Activated effector memory CD4-positive, alpha-beta T cell treated with anti-CD3 and anti-CD28 coated beads, Interleukin-2, amount 50 U/mL, for 16 hours (primary cell): ENCODE measurements around the gene KANK2.
"Not testable (repeated sequence)": the region's sequence is repeated elsewhere in the genome, so short reads cannot be mapped to it uniquely, and the experiment has no call there.

Source experiments
- DNase-seq: peaks from one replicate; pipeline ENCODE4 v3.0.0-alpha.2; 2020

KANK2 gene

DNA sequence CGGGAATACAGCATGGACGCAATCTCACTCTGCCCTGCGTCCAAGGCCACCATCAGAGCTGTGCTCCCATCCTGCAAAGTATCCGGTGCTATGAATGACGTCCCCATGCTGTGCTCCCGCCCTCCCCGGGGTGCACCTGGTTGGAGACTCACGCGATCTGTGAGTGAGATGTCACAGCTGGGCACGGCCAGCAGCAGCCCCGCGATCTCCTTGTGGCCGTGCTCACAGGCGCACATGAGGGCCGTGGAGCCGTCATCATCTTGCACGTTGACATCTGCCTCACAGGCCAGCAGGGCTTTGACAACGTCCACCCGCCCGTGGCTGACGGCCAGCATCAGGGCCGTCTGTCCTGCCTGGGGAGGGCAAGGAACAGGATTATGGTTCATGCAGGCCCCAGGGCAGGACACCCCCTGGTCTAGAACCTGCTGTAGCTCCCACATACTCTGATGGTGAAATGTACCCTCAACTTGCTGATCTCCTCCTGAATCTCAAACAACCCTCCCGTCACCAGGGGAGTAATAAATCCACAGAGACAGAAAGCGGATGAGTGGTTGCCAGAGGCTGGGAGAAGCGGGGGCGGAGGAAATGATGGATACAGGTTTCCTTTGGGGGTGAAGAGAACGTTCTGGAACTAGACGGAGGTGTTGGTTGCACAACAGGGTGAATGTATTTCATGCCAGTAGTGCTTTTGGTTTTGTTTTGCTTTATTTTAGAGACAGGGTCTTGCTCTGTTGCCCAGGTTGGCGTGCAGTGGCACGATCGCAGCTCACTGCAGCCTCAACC, 27.3 kb downstream of the KANK2 start:
- DNase-seq = no peak

DNA sequence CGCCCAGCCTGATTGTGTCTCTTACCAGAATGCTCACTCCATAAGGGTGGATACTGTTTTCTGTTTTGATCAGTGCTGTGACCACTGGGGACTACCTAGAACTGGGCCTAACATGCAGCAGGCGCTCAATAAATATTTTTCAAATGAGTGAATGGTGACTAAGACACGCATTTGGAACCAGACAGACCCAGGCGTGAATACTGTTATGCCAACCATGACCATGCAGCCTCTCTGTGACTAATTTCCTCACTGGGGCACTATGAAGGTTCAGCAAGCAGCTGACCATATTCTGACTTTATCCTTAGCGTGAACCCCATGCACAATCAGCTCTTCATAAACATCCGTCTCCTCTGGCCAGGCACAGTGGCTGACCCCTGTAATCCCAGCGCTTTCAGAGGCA, 28.8 kb downstream of the KANK2 start:
- DNase-seq = no peak

DNA sequence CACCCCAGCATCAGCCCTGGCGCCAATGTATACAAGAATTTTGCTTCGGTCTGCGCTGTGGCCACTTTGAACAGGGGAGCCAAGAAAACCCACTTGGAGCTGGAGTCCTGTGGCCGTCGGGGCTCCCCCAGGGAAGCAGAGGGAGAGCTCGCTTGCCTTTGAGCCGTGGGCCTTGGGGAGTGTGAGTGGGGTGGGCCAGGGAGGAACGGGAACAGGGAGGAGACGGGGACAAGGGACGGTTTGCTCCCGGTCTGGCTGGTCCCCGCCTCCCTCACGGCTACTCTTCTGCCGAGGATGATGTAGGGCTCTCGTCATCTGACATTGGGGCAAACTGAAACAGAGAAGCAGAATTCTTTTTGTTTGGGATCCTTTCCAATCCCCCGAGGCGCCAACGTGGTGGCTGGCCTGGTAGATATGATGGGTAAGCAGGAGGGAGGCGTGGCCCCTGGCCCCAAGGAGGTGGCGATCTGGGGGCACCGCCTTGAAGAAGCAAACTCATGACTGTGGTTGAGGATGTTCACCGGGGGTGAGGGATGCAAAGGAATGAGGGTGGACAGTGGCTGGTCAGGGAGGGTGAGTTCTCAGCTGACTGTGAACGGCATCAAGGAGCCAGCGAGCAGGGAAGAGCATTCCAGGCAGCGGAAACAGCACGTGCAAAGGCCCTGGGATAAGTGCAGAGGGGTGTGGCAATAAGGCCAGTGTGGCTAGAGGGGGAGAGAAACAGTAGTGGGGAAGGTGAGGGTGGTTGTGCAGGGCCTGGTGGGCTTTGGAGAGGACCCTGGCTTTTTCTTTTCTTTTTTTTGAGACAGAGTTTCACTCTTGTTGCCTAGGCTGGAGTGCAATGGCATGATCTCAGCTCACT, 30.8 kb downstream of the KANK2 start:
- DNase-seq = no peak

DNA sequence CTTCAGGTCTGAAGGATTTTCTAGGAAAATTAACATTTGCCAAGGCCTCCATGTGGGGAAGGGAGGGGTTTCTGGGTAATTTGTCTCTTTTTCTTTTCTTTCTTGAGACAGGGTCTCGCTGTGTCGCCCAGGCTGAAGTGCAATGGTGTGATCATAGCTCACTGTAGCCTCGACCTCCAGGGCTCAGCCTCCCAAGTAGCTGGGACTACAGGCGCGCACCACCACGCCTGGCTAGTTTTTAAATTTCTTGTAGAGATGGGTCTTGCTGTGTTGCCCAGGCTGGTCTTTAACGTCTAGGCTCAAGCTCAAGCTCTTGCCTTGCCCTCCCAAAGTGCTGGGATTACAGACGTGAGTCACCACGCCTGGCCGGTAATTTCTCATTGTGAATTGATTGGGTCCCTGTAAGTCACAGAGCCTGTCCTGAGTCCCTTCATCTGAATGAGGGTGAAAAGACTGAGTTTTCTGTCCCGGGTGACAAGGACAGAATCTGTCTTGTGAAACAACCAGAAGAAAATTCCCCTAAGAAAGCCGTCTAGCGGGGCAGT, 31.8 kb downstream of the KANK2 start:
- DNase-seq = no peak

DNA sequence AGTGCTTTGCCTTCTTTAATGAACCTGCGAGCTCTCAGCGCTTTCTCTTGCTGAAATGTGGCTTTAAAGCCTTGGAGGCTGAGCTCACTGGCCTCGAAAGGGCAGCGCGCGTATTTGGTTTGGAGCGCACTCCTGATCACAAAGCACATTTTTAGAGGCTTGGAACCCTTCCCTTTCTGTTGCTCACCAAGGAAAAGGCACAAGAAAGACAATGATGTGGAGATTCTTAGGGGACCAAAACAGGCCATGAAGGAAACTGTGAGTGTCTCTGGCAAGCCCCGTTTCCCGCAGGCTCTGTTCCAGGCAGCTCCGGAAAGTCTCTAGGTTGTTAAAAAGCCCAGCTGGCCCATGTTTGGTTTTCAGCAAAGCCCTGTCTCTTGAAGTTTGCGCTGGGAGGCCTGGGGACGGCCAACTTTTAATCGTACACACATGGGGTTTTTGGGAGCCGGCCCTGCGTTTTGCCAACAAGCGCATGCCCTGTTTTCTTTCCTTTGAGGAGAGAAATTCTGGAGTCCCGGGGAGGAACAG, 32.4 kb downstream of the KANK2 start:
- DNase-seq = no peak

DNA sequence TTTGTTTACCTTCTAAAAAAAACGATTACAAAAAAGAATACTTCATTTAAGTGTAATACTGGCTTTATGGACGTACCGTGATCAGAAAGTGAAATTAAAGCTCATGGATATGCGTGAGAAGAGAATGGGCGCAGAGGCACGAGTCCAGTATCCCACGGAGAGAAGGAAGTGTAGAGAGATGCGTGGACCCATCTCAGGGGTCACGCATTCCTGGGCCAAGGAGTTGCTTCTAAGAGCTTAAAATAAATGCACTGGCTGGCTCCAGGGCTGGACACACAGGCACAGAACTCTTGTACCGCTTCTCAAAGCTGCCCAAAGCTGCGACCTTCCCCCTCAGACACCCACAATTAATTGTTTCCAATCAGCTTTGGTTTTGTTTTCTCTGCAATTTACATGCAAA, 33.0 kb downstream of the KANK2 start:
- DNase-seq = no peak

DNA sequence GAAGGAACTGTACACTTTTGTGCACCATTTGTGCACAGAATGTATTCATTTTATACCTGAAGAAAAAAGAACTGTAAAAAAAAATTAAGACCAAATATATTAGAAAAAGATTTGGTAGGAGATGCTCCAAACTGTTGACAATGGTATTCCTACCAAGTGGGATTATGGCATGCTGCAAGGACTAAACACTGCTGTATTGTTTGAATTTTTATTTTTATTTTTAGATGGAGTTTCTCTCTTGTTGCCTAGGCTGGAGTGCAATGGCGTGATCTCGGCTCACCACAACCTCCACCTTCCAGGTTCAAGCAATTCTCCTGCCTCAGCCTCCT, 36.9 kb downstream of the KANK2 start:
- not testable (repeated sequence) for DNase-seq

DNA sequence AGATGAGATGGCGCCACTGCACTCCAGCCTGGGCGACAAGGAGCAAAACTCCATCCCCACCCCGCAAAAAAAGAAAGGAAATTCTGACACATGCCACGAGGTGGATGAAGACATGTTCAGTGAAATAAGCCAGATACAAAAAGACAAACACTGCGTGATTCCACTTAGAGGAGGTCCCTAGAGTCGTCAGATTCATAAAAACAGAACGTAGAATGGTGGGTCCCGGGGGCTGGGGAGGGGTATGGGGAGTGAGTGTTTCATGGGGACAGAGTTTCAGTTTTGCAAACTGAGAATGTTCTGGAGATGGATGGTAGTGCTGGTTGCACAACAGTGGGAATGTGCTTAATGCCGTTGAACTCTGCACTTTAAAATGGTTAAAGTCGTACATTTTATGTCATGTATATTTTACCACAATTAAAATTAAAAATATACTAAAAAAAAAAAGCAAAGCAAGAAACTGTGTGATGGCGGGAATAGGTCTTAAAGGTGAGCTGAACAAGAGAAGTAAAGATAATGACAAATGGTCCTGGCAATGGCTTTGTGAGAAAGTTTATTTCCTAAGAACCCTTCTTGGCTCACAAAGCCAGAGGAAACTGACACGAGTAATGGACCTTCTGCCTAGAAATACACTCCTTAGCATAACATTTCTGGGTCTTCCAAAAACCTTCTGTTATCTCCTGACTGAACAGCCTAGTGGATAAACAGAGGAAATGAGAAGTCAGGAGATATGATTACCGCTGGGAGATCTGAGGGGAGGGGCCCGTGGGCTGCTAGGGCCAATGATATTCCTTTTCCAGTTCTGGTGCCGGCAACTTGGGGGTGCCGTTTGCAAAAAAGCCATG, 37.5 kb downstream of the KANK2 start:
- DNase-seq = no peak

DNA sequence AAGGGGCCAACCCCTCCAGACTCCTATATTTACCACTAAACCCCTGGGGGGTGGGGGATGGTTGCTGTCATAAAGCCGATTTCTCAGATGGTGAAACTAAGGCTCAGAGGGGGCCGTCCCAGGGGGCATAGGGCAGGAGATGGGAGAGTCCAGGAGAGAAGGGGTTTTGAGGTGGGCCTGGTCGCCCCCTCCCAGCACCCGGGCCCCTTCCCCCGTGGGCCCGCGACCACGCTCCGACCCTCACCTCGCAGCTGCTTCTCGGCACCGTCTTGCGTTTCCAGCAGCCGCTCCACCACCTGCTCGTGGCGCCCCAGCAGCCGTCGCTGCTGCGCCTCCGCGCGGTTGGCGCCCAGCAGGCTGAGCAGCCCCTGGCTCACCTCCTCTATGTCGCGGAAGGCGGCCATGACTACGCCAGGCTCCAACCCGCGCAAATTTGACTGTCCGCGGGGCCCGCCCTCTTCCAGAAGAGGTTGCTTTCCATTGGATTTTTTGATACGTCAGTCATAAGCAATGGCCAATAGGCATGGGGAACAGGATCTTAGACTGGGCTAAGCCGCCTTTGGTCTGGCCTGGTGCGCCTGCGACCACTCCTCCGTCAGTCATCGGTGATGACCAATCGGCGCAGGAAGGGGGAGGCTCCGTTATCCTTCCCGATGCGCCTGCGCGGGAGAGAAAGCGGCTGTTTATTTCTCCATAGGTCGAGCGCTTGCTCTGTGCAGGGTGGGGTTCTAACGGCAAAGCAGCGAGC, 41.8 kb downstream of the KANK2 start, which contains the start of gene SPC24:
SPC24 (minus strand) TSS at position 410 of the 748 bp plus-strand sequence; CDS start at position 404, 6 bp downstream.
- DNase-seq = peak; percentile 96

DNA sequence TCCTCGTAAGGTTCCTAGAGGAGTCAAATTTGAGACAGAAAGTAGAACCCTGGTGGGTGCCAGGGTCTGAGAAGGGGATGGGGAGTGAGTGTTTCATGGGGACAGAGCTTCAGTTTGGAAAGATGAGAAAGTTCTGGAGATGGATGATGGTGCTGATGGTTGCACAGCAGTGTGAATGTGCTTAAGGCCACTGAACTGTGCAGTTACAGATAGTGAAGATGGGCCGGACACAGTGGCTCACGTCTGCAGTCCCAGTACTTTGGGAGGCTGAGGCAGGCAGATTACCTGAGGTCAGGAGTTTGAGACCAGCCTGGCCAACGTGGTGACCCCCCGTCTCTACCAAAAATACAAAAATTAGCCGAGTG, 42.7 kb downstream of the KANK2 start:
- DNase-seq = no peak

DNA sequence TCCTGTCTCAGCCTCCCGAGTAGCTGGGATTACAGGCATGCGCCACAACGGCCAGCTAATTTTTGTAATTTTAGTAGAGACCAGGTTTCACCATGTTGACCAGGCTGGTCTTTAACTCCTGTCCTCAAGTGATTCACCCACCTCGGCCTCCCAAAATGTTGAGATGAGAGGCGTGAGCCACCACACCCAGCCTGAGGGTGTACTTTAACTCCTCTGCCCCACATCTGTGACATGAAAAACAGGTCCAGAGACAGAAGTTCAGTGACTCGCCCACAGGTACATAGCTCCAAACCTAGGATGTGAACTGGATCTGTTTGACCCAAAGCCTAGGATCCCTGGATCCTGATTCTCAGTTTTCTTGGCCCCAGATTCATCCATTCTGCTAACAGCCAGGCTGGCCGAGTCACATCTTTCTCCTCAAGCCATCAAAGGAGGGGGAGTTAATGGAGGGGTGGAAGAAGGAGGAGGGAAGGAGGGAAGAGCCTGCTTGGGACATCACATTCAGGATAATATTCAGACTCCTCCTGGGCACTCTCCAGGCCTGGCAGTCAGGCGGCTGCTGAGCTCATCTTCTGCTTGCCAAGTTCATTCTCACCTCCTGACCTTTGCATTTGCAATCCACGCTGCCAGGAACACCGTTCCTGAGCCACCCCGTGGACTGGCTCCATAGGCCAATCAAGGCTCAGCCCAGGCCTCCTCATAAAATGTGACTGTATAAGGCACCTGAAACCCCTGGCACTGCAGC, 44.9 kb downstream of the KANK2 start:
- DNase-seq = no peak

DNA sequence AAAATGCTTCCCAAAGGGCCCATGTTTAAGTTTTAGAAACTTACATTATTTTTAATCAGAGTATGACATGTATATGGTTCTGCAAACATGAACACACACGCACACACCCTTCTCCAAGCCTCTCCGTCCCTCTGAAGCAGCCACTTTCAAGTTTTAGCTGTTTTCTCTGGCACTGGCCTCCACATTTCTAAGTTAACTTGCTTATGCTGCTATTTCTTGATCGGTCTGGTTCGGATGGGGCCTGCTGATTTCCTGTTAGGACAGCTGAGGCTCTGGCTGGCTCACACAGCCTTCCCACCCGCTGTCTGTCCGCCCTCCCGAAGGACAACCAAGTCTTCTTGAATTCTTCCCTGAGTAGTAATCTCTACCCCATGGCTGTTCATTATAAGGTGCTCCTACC, 46.2 kb downstream of the KANK2 start:
- DNase-seq = no peak

DNA sequence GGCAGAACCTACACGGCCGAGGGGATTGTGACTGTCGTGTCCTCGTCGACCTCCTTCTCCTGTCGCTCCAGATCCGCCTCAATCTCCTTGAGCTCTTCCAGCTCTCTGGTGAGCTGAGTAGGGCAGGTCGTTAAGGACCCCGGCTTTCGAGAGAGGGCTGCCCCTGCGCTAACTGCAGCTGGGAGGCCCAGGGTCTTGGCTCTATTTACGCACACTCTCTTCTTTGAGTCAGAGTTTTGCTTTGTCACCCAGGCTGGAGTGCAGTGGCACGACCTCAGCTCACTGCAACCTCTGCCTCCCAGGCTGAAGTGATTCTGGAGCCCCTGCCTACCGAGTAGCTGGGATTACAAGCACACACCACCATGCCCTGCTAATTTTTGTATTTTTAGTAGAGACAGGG, 49.3 kb downstream of the KANK2 start:
- no peak for DNase-seq

DNA sequence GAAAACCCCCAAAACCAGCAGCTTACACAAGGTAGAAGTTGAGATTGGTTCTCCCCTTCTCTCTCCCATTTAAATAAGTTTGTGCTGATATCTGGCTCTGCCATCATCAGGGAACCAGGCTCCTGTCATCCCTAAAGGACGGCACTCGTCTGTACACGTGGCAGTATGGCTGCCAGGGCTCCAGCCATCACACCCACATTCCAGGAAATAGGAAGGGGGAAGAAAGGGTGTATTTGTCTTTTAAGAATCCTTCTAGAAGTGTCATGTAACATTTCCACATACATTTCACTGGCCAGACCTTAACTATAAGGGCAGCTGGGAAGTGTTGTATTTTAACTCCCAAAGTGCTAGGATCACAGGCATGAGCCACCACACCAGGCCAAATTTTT, 51.8 kb downstream of the KANK2 start:
- DNase-seq = no peak

DNA sequence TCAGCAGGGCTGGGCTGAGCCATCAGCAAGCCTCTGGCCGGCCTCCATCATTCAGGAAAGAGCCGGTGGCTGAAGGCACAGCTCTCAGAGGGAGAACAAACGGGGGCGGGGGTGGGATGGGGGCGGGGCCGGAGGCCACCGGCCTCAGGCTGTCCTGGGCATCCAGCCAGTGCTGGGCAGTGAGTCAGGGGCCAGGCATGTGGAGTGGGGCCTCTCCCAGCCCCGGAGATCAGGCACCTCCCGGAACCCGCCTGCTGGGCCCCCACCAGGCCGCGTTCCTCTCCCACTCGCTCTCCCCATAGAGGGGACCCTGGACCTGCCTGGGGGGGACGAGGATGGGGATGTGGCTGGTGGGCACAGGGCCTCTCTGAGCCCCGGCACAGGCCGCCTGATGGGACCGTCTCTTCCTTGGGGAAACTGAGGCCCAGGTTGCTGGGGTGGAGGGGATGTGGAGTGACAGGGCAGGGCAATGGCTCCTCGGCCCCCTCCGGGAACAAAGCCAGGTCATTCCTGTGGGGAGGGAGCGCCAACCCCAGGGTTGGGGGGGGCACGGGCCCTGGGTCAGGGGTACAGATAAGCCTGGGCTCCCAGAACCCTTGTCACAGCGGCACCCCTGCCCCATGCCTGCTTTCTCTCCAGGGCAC, 54.7 kb downstream of the KANK2 start:
- DNase-seq = no peak

DNA sequence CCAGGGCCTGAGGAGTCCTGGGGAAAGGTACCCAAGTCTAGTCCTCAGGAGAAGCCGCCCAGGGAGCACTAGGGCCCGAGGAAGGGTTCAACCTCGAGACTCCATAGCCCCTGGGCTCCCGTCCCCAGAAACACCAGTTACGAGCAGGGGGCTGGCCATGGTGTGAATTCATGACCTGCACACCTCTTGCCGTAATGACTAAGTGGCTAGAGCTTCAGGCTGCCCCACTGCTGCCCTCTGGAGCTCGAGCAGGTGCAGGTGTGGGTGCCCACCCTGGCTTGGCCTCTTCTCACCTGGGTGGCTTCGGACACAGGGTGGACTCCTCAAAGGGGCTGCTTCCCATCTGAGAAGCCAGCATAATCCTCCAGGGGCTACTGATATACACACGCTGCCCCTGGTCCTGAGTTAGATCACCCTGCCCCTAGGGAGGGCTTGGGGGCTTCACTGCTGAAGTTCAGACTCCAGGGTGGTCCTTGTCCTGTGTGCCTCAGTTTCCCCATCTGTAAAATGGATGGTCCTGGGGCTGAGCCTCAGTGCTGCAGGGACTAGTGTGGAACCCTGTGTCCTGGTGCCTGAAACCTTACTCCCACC, 55.3 kb downstream of the KANK2 start:
- no peak for DNase-seq

DNA sequence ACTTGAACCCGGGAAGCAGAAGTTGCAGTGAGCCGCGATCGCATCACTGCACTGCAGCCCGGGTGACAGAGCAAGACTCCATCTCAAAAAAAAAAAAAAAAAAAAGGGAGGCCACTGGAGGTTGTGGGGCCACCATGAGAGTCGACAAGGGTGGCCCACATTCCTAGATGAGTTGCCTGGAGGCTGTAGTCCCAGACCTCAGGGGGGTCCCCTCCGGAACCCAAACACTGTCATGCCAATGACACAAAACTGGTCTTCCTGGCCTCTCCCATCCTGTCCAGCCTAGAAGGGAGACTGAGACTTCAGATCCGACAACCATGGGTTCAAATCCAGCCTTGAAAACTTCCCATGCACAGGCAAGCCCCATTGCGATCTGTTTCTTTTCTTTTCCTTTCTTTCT, 56.4 kb downstream of the KANK2 start:
- DNase-seq = no peak

DNA sequence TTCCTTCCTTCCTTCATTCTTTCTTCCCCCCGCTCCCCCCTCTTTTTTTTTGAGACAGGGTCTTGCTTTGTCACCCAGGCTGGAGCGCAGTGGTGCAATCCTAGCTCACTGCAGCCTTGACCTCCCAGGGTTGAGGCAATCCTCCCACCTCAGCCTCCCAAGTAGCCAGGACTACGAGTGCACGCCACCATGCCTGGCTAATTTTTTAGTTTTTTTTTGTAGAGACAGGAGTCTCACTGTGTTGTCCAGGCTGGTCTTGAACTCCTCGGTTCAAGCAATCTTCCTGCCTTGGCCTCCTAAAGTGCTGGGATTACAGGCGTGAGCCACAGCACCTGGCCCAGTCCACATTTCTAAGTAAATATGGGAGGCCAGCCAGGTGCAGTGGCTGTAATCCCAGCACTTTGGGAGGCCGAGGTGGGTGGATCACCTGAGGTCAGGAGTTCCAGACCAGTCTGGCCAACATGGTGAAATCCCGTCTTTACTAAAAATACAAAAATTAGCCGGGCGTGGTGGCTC, 57.3 kb downstream of the KANK2 start:
- not testable (repeated sequence) for DNase-seq

DNA sequence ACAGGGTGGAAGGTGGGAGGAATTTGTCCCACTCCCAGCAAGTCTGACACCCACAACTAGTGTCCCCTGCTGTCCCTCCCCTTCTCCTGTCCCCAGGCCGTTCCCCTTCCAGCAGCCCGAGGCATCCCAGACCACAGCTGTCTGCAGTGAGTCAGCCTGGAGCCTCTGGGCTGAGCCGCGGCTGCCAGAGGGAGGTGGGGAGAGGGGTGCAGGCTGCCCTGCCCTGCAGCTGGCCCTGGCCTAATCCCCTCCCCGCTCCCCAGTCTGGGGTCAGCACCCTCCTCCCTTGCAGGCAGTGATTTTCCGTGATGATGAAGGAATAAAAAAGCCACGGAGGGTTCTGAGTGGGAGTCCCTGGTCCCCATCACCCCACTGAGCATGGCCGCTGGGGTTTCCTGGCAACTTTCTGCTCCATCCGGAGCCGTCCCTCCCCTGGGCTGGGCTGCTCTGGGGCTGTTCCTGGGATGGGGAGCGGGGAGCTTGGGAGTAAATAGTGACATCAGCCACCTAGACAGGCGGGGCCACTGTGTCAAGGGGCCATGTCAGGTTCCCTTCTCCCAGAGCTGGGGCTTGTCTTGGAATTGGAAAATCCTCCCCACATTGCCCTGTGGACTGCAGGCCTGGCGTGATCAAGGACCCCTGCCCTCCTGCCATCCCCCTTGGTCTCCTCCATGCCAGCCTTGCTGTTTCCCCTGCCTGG, 58.6 kb downstream of the KANK2 start:
- no peak for DNase-seq
